ENCODE measurements around the gene GSTM2. TPM values are rescaled to one million over a fixed set of nuclear protein-coding genes. Genes with fewer than 3 reads are reported as not detected.

The GSTM2 gene
- total and polyA plus RNA-seq, 2 of the 4 experiments (the other 2 are of a cell fraction), result 10.2 to 85.5 TPM

DNA sequence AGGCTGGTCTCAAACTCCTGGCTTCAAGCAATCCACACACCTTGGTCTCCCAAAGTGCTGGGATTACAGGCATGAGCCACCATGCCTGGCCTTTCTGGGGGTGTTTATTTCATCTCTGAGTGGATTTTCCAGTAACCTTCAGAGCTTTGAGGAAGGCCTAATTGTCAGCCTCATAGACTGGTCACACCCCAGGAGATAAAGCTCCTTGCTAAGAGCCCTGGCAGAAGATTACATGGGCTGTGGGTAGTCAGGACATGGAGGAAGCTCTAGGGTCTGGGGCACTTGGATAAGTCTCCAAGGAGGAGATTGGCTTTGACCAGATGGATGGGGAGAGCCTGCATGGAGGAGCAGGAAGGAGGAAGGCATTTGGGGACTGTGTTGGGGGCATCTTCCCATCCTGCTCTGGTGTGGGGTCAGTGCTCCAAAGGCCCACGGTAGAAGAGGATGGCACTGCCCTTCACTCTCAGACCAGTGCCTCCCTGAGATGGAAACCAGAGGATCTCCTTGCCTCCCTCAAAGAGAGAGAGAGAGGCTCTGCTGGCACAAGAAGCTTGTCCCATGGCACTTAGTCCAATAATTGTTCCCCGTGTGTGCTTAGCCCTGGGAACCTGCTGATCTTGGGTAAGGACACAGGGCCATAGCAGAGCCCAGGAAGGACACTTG lies 26.6 kb upstream of the GSTM2 start:
- no TSS peak for BruUV-seq (replicated peaks)
- DNase-seq, result no peak
- no peak overlapping the region for H4K8ac ChIP-seq (ENCODE audit: low read depth in 2 of 2, low read length in 2 of 2)
- WGBS, 2 experiments (ENCODE audit: extremely low coverage in 2 of 2, insufficient read length in 1 of 2), result 57% methylated on average over 1 of the region's 2 CpGs; no CpG with 5 or more reads in 1 of the 2 experiments
- H3K14ac ChIP-seq (replicated peaks; ENCODE audit: low read depth, low read length), result no peak overlapping the region
- peak overlapping the region; percentile 8; the same call in 1 of the 2 replicates for H3K4ac ChIP-seq (ENCODE audit: low read depth, low read length)
- H2BK5ac ChIP-seq (ENCODE audit: low read depth, low read length, poor library complexity, severe bottlenecking), result no peak overlapping the region
- peak overlapping the region; percentile 38 for H2AK5ac ChIP-seq (ENCODE audit: low read depth, low read length)
- TF ChIP-seq POLR2A (IDR thresholded peaks at IDR 0.05; ENCODE audit: low read depth, low read length), result no peak
- no peak for TF ChIP-seq RFX5 (IDR thresholded peaks at IDR 0.05; ENCODE audit: low read depth, low read length)
- no peak for TF ChIP-seq MAZ (IDR thresholded peaks at IDR 0.05; ENCODE audit: borderline replicate concordance, low read depth, low read length)
- no peak for TF ChIP-seq CEBPB (IDR thresholded peaks at IDR 0.05; ENCODE audit: low read depth, low read length)
- TF ChIP-seq MXI1 (IDR thresholded peaks at IDR 0.05; ENCODE audit: borderline replicate concordance, low read depth, low read length), result no peak
- TF ChIP-seq, protein P1, sequence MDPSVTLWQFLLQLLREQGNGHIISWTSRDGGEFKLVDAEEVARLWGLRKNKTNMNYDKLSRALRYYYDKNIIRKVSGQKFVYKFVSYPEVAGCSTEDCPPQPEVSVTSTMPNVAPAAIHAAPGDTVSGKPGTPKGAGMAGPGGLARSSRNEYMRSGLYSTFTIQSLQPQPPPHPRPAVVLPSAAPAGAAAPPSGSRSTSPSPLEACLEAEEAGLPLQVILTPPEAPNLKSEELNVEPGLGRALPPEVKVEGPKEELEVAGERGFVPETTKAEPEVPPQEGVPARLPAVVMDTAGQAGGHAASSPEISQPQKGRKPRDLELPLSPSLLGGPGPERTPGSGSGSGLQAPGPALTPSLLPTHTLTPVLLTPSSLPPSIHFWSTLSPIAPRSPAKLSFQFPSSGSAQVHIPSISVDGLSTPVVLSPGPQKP (IDR thresholded peaks at IDR 0.05; ENCODE audit: borderline replicate concordance, low read depth, low read length), result no peak
- TF ChIP-seq MAFK (IDR thresholded peaks at IDR 0.05; ENCODE audit: low read depth, low read length), result no peak
- H3K4me2 ChIP-seq (ENCODE audit: low read depth, low read length), result no peak overlapping the region
- H3K4me3 ChIP-seq (ENCODE audit: insufficient read depth, low read depth, low read length), result no peak overlapping the region
- 0 out of 2 replicates have a peak overlapping the region, but pooled peaks have one; percentile 6 for H2BK20ac ChIP-seq (ENCODE audit: low read depth, low read length)
- H3K27me3 ChIP-seq (ENCODE audit: control insufficient read depth, insufficient read depth, low read length), result no peaks in the 10 kb centered on the region
- H3K79me1 ChIP-seq (ENCODE audit: low read depth in 1 of 2, low read length in 2 of 2), result no peaks in the 10 kb centered on the region
- H3K4me1 ChIP-seq (ENCODE audit: control insufficient read depth, insufficient read depth, low read length), result peaks cover 16% of the 10 kb centered on the region
- H4K5ac ChIP-seq (ENCODE audit: low read depth, low read length), result no peak overlapping the region
- no peak overlapping the region for H3K23ac ChIP-seq (ENCODE audit: low read depth, low read length)
- H2AFZ ChIP-seq (replicated peaks; ENCODE audit: low read length, poor library complexity), result no peak overlapping the region
- H3K9me3 ChIP-seq (ENCODE audit: control insufficient read depth, insufficient read depth, low read length), result no peaks in the 10 kb centered on the region; the same call in 1 of the 2 replicates
- no peak overlapping the region for H3K18ac ChIP-seq (ENCODE audit: low read depth, low read length)
- ATAC-seq (ENCODE audit: low read depth), result no peak
- H4K20me1 ChIP-seq (ENCODE audit: insufficient read depth, low read length), result no peaks in the 10 kb centered on the region
- ChIA-PET CTCF (interaction anchor here (0.9 to 3.9 kb wide), 9 partner anchors 27 to 343 kb away, joined by 3 to 63 read pairs (median 5); partner anchors contain the start of genes AHCYL1 and GNAI3), POLR2A (ENCODE audit: unreplicated experiment) (no interaction called here)
- H3K56ac ChIP-seq (ENCODE audit: extremely low read depth, insufficient read depth, low read length), result no peak overlapping the region
- H2AK9ac ChIP-seq (replicated peaks; ENCODE audit: low read depth, low read length, poor library complexity), result no peak overlapping the region
- peaks cover 4% of the 10 kb centered on the region for H3K9me1 ChIP-seq (ENCODE audit: insufficient read depth, low read length)
- H3K27ac ChIP-seq (ENCODE audit: insufficient read depth, low read length), result no peak overlapping the region
- in situ Hi-C loops (cut with MboI; ENCODE audit: low sequenced_read_pairs) (loop anchor here (5.0 to 10.0 kb wide), 3 partner anchors 131 to 341 kb away; partner anchors contain the start of genes AHCYL1 and CSF1), dilution Hi-C loops (cut with HindIII; ENCODE audit: low sequenced_read_pairs, unreplicated experiment) (no loop called here), intact Hi-C loops (cut with micrococcal nuclease) (no loop called here)
- H3K36me3 ChIP-seq (ENCODE audit: control insufficient read depth, insufficient read depth, low read length), result no peaks in the 10 kb centered on the region
- no peak overlapping the region for H2BK15ac ChIP-seq (ENCODE audit: low read depth, low read length)
- peak overlapping the region; percentile 22; the same call in 1 of the 2 replicates for H2BK120ac ChIP-seq (ENCODE audit: low read depth, low read length)
- H3K9ac ChIP-seq (ENCODE audit: low read depth, low read length), result no peak overlapping the region
- H4K91ac ChIP-seq (ENCODE audit: insufficient read depth, low read depth, low read length), result no peak overlapping the region
